SK-N-SH (cell line): Measurements from ENCODE around the gene SLC24A3.

Experiments used
- EP300 ChIP-seq, 2 experiments: IDR thresholded peaks; 2 replicates each; pipeline versions ENCODE4 v1.4.0 to v1.6.1; 2012; ENCODE audit warnings: borderline replicate concordance in 1 of 2, low read depth in 1 of 2, low read length in 1 of 2
- EZH2phosphoT487 ChIP-seq: fragments of 200-600 bp; sonication (generic); IDR thresholded peaks from 2 replicates; pipeline ENCODE4 v1.6.1; 2017; ENCODE audit warnings: low read depth, mixed run types, mild to moderate bottlenecking, antibody characterized with exemption, moderate library complexity, borderline replicate concordance
- GABPA ChIP-seq: IDR thresholded peaks from 2 replicates; pipeline ENCODE4 v1.4.0; 2012; ENCODE audit warnings: low read depth, mild to moderate bottlenecking
- RAD21 ChIP-seq: IDR thresholded peaks from 2 replicates; pipeline ENCODE4 v1.6.1; 2012; ENCODE audit warnings: mild to moderate bottlenecking, low read length

DNA sequence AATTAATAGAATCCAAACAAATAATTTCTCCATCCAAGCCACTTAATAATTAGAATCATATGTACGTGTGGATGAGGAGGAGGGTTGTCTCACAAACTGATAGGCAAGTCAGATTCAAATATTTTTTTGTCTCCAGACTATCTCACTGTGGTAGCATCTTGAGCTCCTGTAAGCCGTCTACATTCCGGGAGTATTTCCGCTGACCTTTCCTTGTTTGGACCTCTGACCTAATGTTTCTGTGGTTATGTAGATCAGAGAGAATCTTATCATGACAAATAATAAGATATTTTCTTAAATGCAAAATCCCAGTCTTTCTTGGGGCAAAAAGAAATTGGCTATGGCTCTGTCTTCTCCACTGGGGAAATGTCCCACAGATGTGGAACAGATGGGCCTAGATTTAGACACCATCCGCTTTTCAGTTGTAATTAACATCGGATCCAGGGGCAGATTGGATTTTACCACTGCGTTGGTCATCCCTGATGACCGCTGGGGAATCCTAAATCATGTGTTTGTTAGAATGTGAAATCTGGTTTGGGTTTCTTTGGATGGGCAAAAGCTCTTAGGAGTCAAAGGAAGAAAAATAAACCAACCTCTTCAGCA, 348.5 kb downstream of the SLC24A3 start:
- TF ChIP-seq RAD21 = no peak
- no peak for TF ChIP-seq EZH2phosphoT487
- TF ChIP-seq EP300 (IDR thresholded peaks at IDR 0.05; ENCODE audit: borderline replicate concordance in 1 of 2, low read depth in 1 of 2, low read length in 1 of 2) = no peak
- no peak for TF ChIP-seq GABPA
